HG03354 (cell line): Measurements from ENCODE around the gene P4HA2.
"Not testable (repeated sequence)": the region's sequence is repeated elsewhere in the genome, so short reads cannot be mapped to it uniquely, and the experiment has no call there.

Source experiments
- ATAC-seq: cut with Tn5 transposase; IDR thresholded peaks from one replicate; pipeline ENCODE4 v1.9.1; 2021; ENCODE audit warnings: mild to moderate bottlenecking; ENCODE audit not compliant: unreplicated experiment, poor library complexity, severe bottlenecking

Gene P4HA2

DNA sequence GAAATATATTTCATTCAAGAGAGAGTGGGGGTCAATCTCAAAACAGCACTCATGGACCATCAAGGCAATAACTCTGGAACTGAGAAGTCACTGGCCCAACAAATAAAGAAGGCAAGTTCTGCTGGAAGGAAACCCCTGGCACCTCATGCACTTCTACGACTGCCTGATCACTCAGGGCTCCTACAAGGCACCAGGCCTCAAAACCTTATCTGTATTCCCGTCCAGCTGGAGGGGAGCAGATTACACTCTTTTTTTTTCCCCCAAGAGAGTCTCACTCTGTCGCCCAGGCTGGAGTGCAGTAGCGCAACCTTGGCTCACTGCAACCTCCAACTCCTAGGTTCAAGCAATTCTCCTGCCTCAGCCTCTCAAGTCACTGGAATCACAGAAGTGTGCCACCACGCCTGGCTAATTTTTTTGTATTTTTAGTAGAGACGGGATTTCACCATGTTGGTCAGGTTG, 49.9 kb downstream of the P4HA2 start:
- no peak for ATAC-seq

DNA sequence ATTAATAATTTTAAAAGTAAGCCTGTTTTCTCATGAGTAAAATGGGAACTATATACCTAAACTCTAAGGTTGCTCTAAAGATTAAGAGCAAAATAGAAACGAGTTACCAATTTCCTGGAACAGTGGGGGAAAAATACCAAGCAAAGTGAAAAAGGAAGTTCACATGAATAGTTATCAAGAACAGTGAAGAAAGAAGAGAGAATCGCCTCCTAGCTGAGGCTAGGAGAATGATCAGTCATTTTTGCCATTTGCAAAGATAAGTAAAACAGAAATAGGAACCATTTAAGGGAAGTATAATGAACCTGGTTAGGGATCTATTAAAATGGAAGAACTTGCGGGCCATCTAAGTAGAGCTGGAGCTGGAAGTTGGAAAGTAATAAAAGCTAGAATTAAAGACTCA, 50.7 kb downstream of the P4HA2 start:
- no peak for ATAC-seq

DNA sequence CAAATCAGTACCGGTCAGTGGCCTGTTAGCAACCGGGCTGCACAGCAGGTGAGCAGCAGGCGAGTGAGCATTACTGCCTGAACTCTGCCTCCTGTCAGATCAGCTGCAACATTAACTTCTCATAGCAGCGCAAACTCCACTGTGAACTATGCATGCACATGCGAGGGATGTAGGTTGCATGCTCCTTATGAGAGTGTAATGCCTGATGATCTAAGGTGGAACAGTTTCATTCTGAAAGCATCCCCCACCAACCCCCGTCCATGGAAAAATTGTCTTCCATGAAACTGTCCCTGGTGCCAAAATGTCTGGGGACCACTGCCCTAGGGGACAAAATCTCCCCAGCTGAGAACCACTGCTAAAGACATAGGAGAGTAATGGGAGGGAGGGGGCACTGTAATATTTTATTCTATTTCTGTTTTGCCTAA, 51.1 kb downstream of the P4HA2 start:
- no peak for ATAC-seq

DNA sequence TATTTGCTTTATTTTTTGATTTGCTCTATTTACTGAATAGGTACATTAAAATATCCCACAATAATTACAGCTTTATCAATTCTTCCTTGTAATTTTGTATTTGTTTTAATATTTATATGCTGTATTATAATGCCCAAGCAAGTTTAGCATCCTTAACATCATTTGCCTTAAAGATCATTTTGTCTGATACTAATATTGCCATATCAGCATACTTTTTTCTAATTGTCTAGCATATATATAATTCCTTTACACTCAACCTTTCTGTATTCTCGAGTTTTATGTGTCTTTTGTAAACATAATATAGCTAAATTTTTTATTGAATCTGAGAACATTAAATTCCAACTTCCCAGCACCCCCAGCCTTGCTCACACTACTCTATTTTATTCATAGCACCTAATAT, 64.7 kb downstream of the P4HA2 start:
- ATAC-seq = no peak

DNA sequence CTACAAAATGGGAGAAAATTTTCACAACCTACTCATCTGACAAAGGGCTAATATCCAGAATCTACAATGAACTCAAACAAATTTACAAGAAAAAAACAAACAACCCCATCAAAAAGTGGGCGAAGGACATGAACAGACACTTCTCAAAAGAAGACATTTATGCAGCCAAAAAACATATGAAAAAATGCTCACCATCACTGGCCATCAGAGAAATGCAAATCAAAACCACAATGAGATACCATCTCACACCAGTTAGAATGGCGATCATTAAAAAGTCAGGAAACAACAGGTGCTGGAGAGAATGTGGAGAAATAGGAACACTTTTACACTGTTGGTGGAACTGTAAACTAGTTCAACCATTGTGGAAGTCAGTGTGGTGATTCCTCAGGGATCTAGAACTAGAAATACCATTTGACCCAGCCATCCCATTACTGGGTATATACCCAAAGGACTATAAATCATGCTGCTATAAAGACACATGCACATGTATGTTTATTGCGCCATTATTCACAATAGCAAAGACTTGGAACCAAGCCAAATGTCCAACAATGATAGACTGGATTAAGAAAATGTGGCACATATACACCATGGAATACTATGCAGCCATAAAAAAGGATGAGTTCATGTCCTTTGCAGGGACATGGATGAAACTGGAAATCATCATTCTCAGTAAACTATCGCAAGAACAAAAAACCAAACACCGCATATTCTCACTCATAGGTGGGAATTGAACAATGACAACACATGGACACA, 65.9 kb downstream of the P4HA2 start:
- ATAC-seq = not testable (repeated sequence)

DNA sequence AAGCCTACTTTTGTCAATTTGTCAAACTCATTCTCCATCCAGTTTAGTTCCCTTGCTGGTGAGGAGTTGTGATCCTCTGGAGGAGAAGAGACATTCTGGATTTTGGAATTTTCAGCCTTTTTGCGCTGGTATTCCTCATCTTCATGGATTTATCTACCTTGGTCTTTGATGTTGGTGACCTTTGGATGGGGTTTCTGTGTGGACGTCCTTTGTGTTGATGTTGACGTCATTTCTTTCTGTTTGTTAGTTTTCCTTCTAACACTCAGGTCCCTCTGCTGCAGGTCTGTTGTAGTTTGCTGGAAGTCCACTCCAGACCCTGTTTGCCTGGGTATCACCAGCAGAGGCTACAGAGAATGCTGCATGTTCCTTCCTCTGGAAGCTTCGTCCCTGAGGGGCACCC, 71.2 kb downstream of the P4HA2 start:
- no peak for ATAC-seq

DNA sequence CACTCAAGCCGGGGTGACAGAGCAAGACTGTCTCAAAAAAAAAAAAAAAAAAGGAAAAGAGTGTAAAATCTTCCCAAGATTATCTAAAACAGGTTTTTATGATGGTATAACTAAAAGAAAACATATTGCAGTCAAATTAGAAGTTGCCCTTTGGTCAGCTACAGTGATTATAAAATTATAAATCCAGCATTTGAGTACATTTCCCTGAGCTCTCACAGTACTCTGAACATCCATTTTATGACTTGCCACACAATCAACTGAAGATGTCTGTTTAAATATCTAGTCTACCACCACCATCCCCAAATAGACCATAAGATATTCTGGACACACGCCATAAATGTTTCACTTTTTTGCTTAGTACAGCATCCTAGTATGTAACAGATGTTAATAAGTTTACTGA, 77.1 kb downstream of the P4HA2 start:
- ATAC-seq = no peak

DNA sequence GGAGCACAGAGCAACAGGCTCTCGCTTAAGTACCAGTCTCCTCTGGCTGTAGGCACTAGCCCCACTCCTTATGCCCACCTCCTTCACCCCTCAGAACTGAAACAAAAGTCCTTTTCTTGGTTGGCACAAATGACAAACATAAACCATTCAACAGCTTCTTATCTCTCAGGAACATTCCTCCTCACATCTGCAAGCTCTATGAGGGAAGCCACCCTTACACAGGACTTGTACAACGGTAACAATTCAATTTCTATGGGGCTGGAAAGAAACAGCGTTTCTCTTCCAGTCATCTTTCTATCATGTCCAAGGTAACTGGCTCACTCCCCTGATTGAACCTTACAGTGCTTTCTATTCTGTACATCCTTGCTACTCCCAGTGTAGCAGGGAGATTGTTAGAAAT, 80.0 kb downstream of the P4HA2 start:
- no peak for ATAC-seq

DNA sequence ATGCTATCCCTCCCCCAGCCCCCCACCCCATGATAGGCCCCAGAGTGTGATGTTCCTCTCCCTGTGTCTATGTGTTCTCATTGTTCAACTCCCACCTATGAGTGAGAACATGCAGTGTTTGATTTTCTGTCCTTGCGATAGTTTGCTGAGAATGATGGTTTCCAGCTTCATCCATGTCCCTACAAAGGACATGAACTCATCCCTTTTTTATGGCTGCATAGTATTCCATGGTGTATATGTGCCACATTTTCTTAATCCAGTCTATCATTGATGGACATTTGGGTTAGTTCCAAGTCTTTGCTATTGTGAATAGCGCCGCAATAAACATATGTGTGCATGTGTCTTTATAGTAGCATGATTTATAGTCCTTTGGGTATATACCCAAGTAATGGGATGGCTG, 82.3 kb downstream of the P4HA2 start:
- not testable (repeated sequence) for ATAC-seq

DNA sequence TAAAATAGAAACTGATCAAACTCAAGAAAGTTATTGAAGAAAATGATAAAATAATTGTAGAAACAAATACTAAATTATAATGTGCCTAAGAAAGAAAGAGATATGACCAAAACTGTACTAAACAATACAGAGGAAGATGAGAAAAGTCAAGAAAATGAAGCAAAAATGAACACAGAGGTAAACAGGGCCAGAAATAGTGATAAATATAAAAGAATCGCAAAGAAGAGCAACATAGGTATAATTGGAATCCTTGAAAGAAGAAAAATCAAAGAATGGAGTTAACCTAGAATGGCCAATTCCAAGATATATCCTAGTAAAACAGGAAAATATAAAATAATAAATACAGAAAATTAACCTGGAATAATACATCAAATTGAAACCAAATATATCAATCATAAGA, 84.5 kb downstream of the P4HA2 start:
- ATAC-seq = no peak

DNA sequence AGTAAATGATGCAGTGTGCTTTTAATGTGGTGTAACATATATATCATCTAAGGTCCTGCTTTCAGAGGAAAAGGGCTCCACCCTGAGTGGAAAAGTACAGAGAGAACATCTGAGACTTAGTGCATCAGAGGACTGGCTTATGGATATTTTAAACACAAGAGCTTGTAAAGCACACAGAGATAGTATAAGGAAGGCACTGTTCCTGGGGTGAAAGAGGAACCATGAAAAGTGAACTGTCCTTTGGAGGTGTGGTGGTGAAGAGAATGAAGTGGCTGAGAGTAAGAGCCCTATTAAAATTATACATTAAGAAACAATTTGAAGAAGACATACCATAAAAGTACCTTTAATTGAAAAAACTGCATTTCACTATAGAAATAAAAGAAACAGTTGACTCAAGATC, 85.2 kb downstream of the P4HA2 start:
- no peak for ATAC-seq
